Peyer's patch (tissue), 4 donors: ENCODE measurements around the gene FUT8. TPM values are rescaled to one million over a fixed set of nuclear protein-coding genes. Genes with fewer than 3 reads are reported as not detected.

Experiments
- DNase-seq, 3 donors: peaks; one replicate each; pipeline ENCODE4 v3.0.0-alpha.2; 2017 to 2019
- H3K27ac ChIP-seq, 4 donors: fragments of 200-600 bp; sonication (generic); one replicate each; pipeline ENCODE4 v1.5.1; 2016 to 2019
- H3K27me3 ChIP-seq, 2 donors: fragments of 200-600 bp; sonication (generic); one replicate each; pipeline ENCODE4 v1.5.1; 2019
- H3K36me3 ChIP-seq, 3 donors: fragments of 200-600 bp; sonication (generic); one replicate each; pipeline ENCODE4 v1.5.1; 2016 to 2019
- H3K4me1 ChIP-seq, 4 donors: fragments of 200-600 bp; sonication (generic); one replicate each; pipeline ENCODE4 v1.5.1; 2016 to 2019
- H3K4me3 ChIP-seq, 4 donors: fragments of 200-600 bp; sonication (generic); 1 replicate in 3 of 4; 2 replicates in 1 of 4; pipeline ENCODE4 v1.5.1; 2016 to 2019; ENCODE audit warnings: mild to moderate bottlenecking in 1 of 4
- H3K9me3 ChIP-seq, 4 donors: fragments of 200-600 bp; sonication (generic); one replicate each; pipeline ENCODE4 v1.5.1; 2016 to 2019; ENCODE audit warnings: mild to moderate bottlenecking in 1 of 4
- CTCF ChIP-seq, 6 experiments: fragments of 450-650 bp in 4 of 6; fragments of 200-600 bp in 2 of 6; sonication (generic) in 1 of 6; IDR thresholded peaks; one replicate each; pipeline ENCODE4 v1.5.1; 2017 to 2019; ENCODE audit warnings: antibody characterized with exemption in 6 of 6, mild to moderate bottlenecking in 3 of 6, moderate library complexity in 1 of 6
- POLR2A ChIP-seq, 2 donors: fragments of 450-650 bp; IDR thresholded peaks; one replicate each; pipeline ENCODE4 v1.5.1; 2017; ENCODE audit warnings: antibody characterized with exemption in 2 of 2, mild to moderate bottlenecking in 2 of 2, moderate library complexity in 2 of 2
- total RNA-seq, 4 donors: library from RNA; depleted of rRNA; stranded (reverse); fragments of >200 nt; gene quantifications; one replicate each; pipeline ENCODE4 v1.1.0, GENCODE V29; 2016

The FUT8 gene
- total RNA-seq, 4 donors from 2014 or later: 46.4 to 126 (median 55.9) TPM

- no peaks in the 10 kb centered on the region for H3K27me3 ChIP-seq
- TF ChIP-seq CTCF (IDR thresholded peaks at IDR 0.05) (no peak), POLR2A (IDR thresholded peaks at IDR 0.05) (peak; percentile 85 to 90)
- peak overlapping the region; percentile 81 to 96 (median 86) for H3K4me3 ChIP-seq
- peaks cover 0 to 13% (median 6%) of the 10 kb centered on the region in 4 donors for H3K4me1 ChIP-seq
- H3K27ac ChIP-seq: peak overlapping the region; percentile 93 to 99 (median 96)
- H3K9me3 ChIP-seq: no peaks in the 10 kb centered on the region
- peak; percentile 91 to 97 (median 96) for DNase-seq
- H3K36me3 ChIP-seq: no peaks in the 10 kb centered on the region
These were observed 886 bp upstream of the FUT8 start for GRCh38 chr14:65411656-65412031.

- Histone ChIP-seq H3K36me3 (no peaks in the 10 kb centered on the region), H3K27ac (peak overlapping the region; percentile 93 to 99 (median 96)), H3K27me3 (no peaks in the 10 kb centered on the region), H3K4me3 (peak overlapping the region; percentile 81 to 96 (median 86)), H3K4me1 (peaks cover 0 to 13% (median 6%) of the 10 kb centered on the region in 4 donors), H3K9me3 (no peaks in the 10 kb centered on the region)
- peak in 1 of 6 experiments; percentile 16 for TF ChIP-seq CTCF (IDR thresholded peaks at IDR 0.05)
- TF ChIP-seq POLR2A (IDR thresholded peaks at IDR 0.05): no peak
- peak; percentile 60 to 86 (median 86) for DNase-seq
These were observed 567 bp downstream of the FUT8 start for GRCh38 chr14:65412856-65413738.

GRCh38 chr14:65413739-65414045, 1.2 kb downstream of the FUT8 start:
- H3K4me3 ChIP-seq: peak overlapping the region; percentile 81 to 96 (median 86)
- no peaks in the 10 kb centered on the region for H3K36me3 ChIP-seq
- TF ChIP-seq POLR2A (IDR thresholded peaks at IDR 0.05) (no peak), CTCF (IDR thresholded peaks at IDR 0.05) (no peak)
- peak overlapping the region; percentile 93 to 99 (median 96) for H3K27ac ChIP-seq
- no peaks in the 10 kb centered on the region for H3K9me3 ChIP-seq
- no peak for DNase-seq
- peaks cover 0 to 13% (median 6%) of the 10 kb centered on the region in 4 donors for H3K4me1 ChIP-seq
- H3K27me3 ChIP-seq: no peaks in the 10 kb centered on the region

- no peak overlapping the region for H3K27ac ChIP-seq
- no peaks in the 10 kb centered on the region for H3K36me3 ChIP-seq
- H3K4me1 ChIP-seq: peaks cover 0 to 13% (median 6%) of the 10 kb centered on the region in 4 donors
- no peak for DNase-seq
- peak overlapping the region in 1 of 4 donors; percentile 96 for H3K4me3 ChIP-seq
- no peak for TF ChIP-seq POLR2A (IDR thresholded peaks at IDR 0.05)
- peak in 5 of 6 experiments; percentile 26 to 62 (median 41) for TF ChIP-seq CTCF (IDR thresholded peaks at IDR 0.05)
- no peaks in the 10 kb centered on the region for H3K9me3 ChIP-seq
- no peaks in the 10 kb centered on the region for H3K27me3 ChIP-seq
These were observed 2.5 kb downstream of the FUT8 start for GRCh38 chr14:65414961-65415589.

- no peaks in the 10 kb centered on the region for H3K27me3 ChIP-seq
- TF ChIP-seq POLR2A (IDR thresholded peaks at IDR 0.05) (no peak), CTCF (IDR thresholded peaks at IDR 0.05) (no peak)
- H3K4me1 ChIP-seq: peaks cover 0 to 13% (median 6%) of the 10 kb centered on the region in 4 donors
- no peak for DNase-seq
- H3K9me3 ChIP-seq: no peaks in the 10 kb centered on the region
- no peak overlapping the region for H3K27ac ChIP-seq
- no peaks in the 10 kb centered on the region for H3K36me3 ChIP-seq
- H3K4me3 ChIP-seq: no peak overlapping the region
These were observed 3.1 kb downstream of the FUT8 start for GRCh38 chr14:65415613-65416012.
